Lower leg skin (tissue), 3 donors: ENCODE measurements around the gene CCDC88C.

Experiments used
- CTCF ChIP-seq, 3 donors: fragments of 450-650 bp; IDR thresholded peaks; one replicate each; pipeline ENCODE4 v1.5.1; 2016; ENCODE audit warnings: antibody characterized with exemption in 3 of 3, mild to moderate bottlenecking in 3 of 3, moderate library complexity in 2 of 3
- POLR2A ChIP-seq, 2 donors: fragments of 450-650 bp; IDR thresholded peaks; one replicate each; pipeline ENCODE4 v1.6.1; 2016 to 2017; ENCODE audit warnings: antibody characterized with exemption in 2 of 2, mild to moderate bottlenecking in 1 of 2, moderate library complexity in 1 of 2

- TF ChIP-seq CTCF (IDR thresholded peaks at IDR 0.05) = no peak
- TF ChIP-seq POLR2A (IDR thresholded peaks at IDR 0.05) = no peak
Measured at GRCh38 chr14:91380610-91381371, 36.8 kb downstream of the CCDC88C start.
